NK-92 treated with Interleukin-12 subunit alpha and Interleukin-12 subunit beta, amount 100 ng/mL, for 24 hours (cell line): ENCODE results near the gene HCAR3.
"Not testable (repeated sequence)": the region's sequence is repeated elsewhere in the genome, so short reads cannot be mapped to it uniquely, and the experiment has no call there.

Experiments used
- DNase-seq: peaks from one replicate; lab custom pipeline; 2025; lab: John Stamatoyannopoulos, UW

The HCAR3 gene

GRCh38 chr12:122716658-122717057 lies at the start of gene HCAR3:
HCAR3 (minus strand) TSS chr12:122716811; CDS start chr12:122716737, 74 bp downstream.
- DNase-seq, result peak; percentile 34

GRCh38 chr12:122757568-122757967 lies 41.0 kb upstream of the HCAR3 start:
- DNase-seq, result no peak

- DNase-seq, result no peak
These were observed 38.2 kb upstream of the HCAR3 start for GRCh38 chr12:122754790-122755189.

- no peak for DNase-seq
These were observed 36.7 kb upstream of the HCAR3 start for GRCh38 chr12:122753319-122753650.

GRCh38 chr12:122752464-122753318 lies 36.1 kb upstream of the HCAR3 start, which contains the start of gene DENR:
DENR (plus strand) TSS chr12:122752824; CDS start chr12:122753702, 878 bp downstream.
- peak; percentile 95 for DNase-seq

- not testable (repeated sequence) for DNase-seq
These were observed 34.3 kb upstream of the HCAR3 start for GRCh38 chr12:122750781-122751515.

GRCh38 chr12:122749569-122750332 lies 33.1 kb upstream of the HCAR3 start:
- no peak for DNase-seq

- DNase-seq, result no peak
These were observed 30.9 kb upstream of the HCAR3 start for GRCh38 chr12:122747224-122748135.

- no peak for DNase-seq
These were observed 27.4 kb upstream of the HCAR3 start for GRCh38 chr12:122743895-122744525.

- DNase-seq, result no peak
These were observed 23.7 kb upstream of the HCAR3 start for GRCh38 chr12:122740351-122740750.

GRCh38 chr12:122738571-122738970 lies 22.0 kb upstream of the HCAR3 start:
- DNase-seq, result no peak

GRCh38 chr12:122732611-122733010 lies 16.0 kb upstream of the HCAR3 start:
- no peak for DNase-seq

GRCh38 chr12:122732170-122732569 lies 15.6 kb upstream of the HCAR3 start:
- DNase-seq, result no peak

GRCh38 chr12:122730215-122731014 lies 13.8 kb upstream of the HCAR3 start, which contains the start of gene HCAR1:
HCAR1 (minus strand) TSS chr12:122730844; CDS start chr12:122730339, 505 bp downstream.
- no peak for DNase-seq

GRCh38 chr12:122729583-122730214 lies 13.1 kb upstream of the HCAR3 start:
- DNase-seq, result no peak

GRCh38 chr12:122726080-122726558 lies 9.5 kb upstream of the HCAR3 start:
- no peak for DNase-seq

GRCh38 chr12:122725452-122726079 lies 9.0 kb upstream of the HCAR3 start:
- no peak for DNase-seq

- DNase-seq, result no peak
These were observed 8.1 kb upstream of the HCAR3 start for GRCh38 chr12:122724641-122725243.
